Measurements from ENCODE around the gene HK1. TPM values are rescaled to one million over a fixed set of nuclear protein-coding genes. Genes with fewer than 3 reads are reported as not detected.

HK1 gene
- total and polyA plus RNA-seq, 11 donors = 83.0 to 310 (median 227) TPM

GRCh38 chr10:69334302-69335062 lies 56.2 kb downstream of the HK1 start:
- ATAC-seq = peak in 3 of 4 donors; percentile 3 to 19 (median 7)
- intact Hi-C loops (cut with DNase I) = loop anchor here in 1 of 10 donors (5.0 kb wide), 1 partner anchor 43 kb away; no protein-coding TSS in a partner anchor

GRCh38 chr10:69335063-69335587 lies 56.8 kb downstream of the HK1 start:
- Histone ChIP-seq H3K27me3 (no peaks in the 10 kb centered on the region), H3K36me3 (peaks cover 0 to 12% (median 0%) of the 10 kb centered on the region in 9 donors), H3K27ac (peak overlapping the region; percentile 48 to 90 (median 86)), H3K9me3 (no peaks in the 10 kb centered on the region), H3K4me3 (peak overlapping the region in 9 of 12 donors; percentile 3 to 17 (median 9)), H3K4me1 (peaks cover 45 to 100% (median 96%) of the 10 kb centered on the region in 12 donors)
- intact Hi-C loops (cut with DNase I) = loop anchor here in 1 of 10 donors (5.0 kb wide), 1 partner anchor 42 kb away; no protein-coding TSS in a partner anchor
- TF ChIP-seq CTCF (IDR thresholded peaks at IDR 0.05) (peak in 2 of 12 donors; percentile 2 to 12), POLR2A (IDR thresholded peaks at IDR 0.05) (no peak)
- peak; percentile 42 to 77 (median 68) for ATAC-seq
- WGBS, 4 donors = 5 to 23% (median 12%) methylated on average over 9 to 13 of the region's 13 CpGs
- DNase-seq = peak; percentile 65 to 85 (median 82)

More at GRCh38 chr10:69334302-69335062, 56.2 kb downstream of the HK1 start:
- H3K4me1 ChIP-seq = peaks cover 45 to 99% (median 96%) of the 10 kb centered on the region in 12 donors
- no peak for TF ChIP-seq CTCF (IDR thresholded peaks at IDR 0.05)
- TF ChIP-seq POLR2A (IDR thresholded peaks at IDR 0.05) = no peak
- H3K9me3 ChIP-seq = no peaks in the 10 kb centered on the region
- no peaks in the 10 kb centered on the region for H3K27me3 ChIP-seq
- peaks cover 0 to 12% (median 0%) of the 10 kb centered on the region in 9 donors for H3K36me3 ChIP-seq
- peak overlapping the region in 8 of 12 donors; percentile 3 to 17 (median 10) for H3K4me3 ChIP-seq
- peak overlapping the region; percentile 48 to 90 (median 86) for H3K27ac ChIP-seq
- DNase-seq = no peak
- WGBS, 4 donors = 50 to 64% (median 60%) methylated on average over 17 to 19 of the region's 19 CpGs

- TF ChIP-seq CTCF (IDR thresholded peaks at IDR 0.05) (no peak), POLR2A (IDR thresholded peaks at IDR 0.05) (no peak)
- peak overlapping the region in 4 of 12 donors; percentile 3 to 17 (median 10) for H3K4me3 ChIP-seq
- H3K36me3 ChIP-seq = peaks cover 0 to 11% (median 0%) of the 10 kb centered on the region in 9 donors
- peak overlapping the region; percentile 48 to 90 (median 86) for H3K27ac ChIP-seq
- DNase-seq = peak in 1 of 5 donors; percentile 24
- intact Hi-C loops (cut with DNase I) = loop anchor here in 1 of 10 donors (5.0 kb wide), 1 partner anchor 42 kb away; no protein-coding TSS in a partner anchor
- no peaks in the 10 kb centered on the region for H3K27me3 ChIP-seq
- 79 to 87% (median 85%) methylated on average over 8 of the region's 8 CpGs for WGBS, 4 donors
- no peaks in the 10 kb centered on the region for H3K9me3 ChIP-seq
- no peak for ATAC-seq
- peaks cover 45 to 100% (median 92%) of the 10 kb centered on the region in 12 donors for H3K4me1 ChIP-seq
Observed at GRCh38 chr10:69335613-69336012, 57.3 kb downstream of the HK1 start.

- 78 to 86% (median 83%) methylated on average over 2 of the region's 2 CpGs for WGBS, 4 donors
Observed at GRCh38 chr10:69336952-69337295, 58.6 kb downstream of the HK1 start.

More at GRCh38 chr10:69336952-69337295, 58.6 kb downstream of the HK1 start:
- H3K27ac ChIP-seq = peak overlapping the region in 11 of 12 donors; percentile 27 to 89 (median 64)
- intact Hi-C loops (cut with DNase I) = loop anchor here in 1 of 10 donors (5.0 kb wide), 1 partner anchor 40 kb away; no protein-coding TSS in a partner anchor
- DNase-seq = no peak
- no peaks in the 10 kb centered on the region for H3K36me3 ChIP-seq
- H3K27me3 ChIP-seq = no peaks in the 10 kb centered on the region
- TF ChIP-seq CTCF (IDR thresholded peaks at IDR 0.05) (no peak), POLR2A (IDR thresholded peaks at IDR 0.05) (no peak)
- peaks cover 41 to 99% (median 83%) of the 10 kb centered on the region in 12 donors for H3K4me1 ChIP-seq
- no peaks in the 10 kb centered on the region for H3K9me3 ChIP-seq
- no peak for ATAC-seq
- no peak overlapping the region for H3K4me3 ChIP-seq
